ENCODE data around the gene SDE2. TPM values are rescaled to one million over a fixed set of nuclear protein-coding genes. Genes with fewer than 3 reads are reported as not detected.
"Not testable (repeated sequence)": the region's sequence is repeated elsewhere in the genome, so short reads cannot be mapped to it uniquely, and the experiment has no call there.

SDE2 gene
- polyA plus RNA-seq, 1 donor from 2014 or later, result 18.6 TPM

GRCh38 chr1:226009650-226010044 is 10.5 kb upstream of the SDE2 start:
- Histone ChIP-seq H4K20me1 (ENCODE audit: insufficient read depth) (no peaks in the 10 kb centered on the region), H3K36me3 (ENCODE audit: insufficient read depth, low read length) (no peaks in the 10 kb centered on the region), H3K27ac (ENCODE audit: low read length) (no peak overlapping the region), H3K79me2 (replicated peaks; ENCODE audit: insufficient read depth, low read length) (no peaks in the 10 kb centered on the region), H3K27me3 (ENCODE audit: insufficient read depth, low read depth, low read length) (no peaks in the 10 kb centered on the region), H3K9me3 (ENCODE audit: low read length) (no peaks in the 10 kb centered on the region), H3K4me3 (ENCODE audit: low read length) (no peak overlapping the region), H3F3A (ENCODE audit: insufficient read depth, low read length, poor library complexity, severe bottlenecking) (no peaks in the 10 kb centered on the region), H2AFZ (ENCODE audit: low read depth, low read length) (no peak overlapping the region), H3K9ac (ENCODE audit: low read length) (no peak overlapping the region), H3K9me2 (ENCODE audit: insufficient read depth, low read length) (no peaks in the 10 kb centered on the region), H3K4me2 (ENCODE audit: low read length) (no peak overlapping the region)
- TF ChIP-seq TAF1 (IDR thresholded peaks at IDR 0.05; ENCODE audit: low read depth) (no peak), MXI1 (conservative IDR thresholded peaks at IDR 0.05; ENCODE audit: poor library complexity, severe bottlenecking) (no peak), RAD21 (conservative IDR thresholded peaks at IDR 0.05) (no peak), POLR2AphosphoS5 (IDR thresholded peaks at IDR 0.05) (no peak), SMC3 (conservative IDR thresholded peaks at IDR 0.05; ENCODE audit: poor library complexity) (no peak), CTCF (IDR thresholded peaks at IDR 0.05; ENCODE audit: poor library complexity, severe bottlenecking) (no peak), EZH2 (IDR thresholded peaks at IDR 0.05; ENCODE audit: borderline replicate concordance, insufficient read depth, low read length, poor library complexity, severe bottlenecking) (no peak), EP300 (conservative IDR thresholded peaks at IDR 0.05; ENCODE audit: poor library complexity, severe bottlenecking) (no peak)
- TF ChIP-seq, protein P1, sequence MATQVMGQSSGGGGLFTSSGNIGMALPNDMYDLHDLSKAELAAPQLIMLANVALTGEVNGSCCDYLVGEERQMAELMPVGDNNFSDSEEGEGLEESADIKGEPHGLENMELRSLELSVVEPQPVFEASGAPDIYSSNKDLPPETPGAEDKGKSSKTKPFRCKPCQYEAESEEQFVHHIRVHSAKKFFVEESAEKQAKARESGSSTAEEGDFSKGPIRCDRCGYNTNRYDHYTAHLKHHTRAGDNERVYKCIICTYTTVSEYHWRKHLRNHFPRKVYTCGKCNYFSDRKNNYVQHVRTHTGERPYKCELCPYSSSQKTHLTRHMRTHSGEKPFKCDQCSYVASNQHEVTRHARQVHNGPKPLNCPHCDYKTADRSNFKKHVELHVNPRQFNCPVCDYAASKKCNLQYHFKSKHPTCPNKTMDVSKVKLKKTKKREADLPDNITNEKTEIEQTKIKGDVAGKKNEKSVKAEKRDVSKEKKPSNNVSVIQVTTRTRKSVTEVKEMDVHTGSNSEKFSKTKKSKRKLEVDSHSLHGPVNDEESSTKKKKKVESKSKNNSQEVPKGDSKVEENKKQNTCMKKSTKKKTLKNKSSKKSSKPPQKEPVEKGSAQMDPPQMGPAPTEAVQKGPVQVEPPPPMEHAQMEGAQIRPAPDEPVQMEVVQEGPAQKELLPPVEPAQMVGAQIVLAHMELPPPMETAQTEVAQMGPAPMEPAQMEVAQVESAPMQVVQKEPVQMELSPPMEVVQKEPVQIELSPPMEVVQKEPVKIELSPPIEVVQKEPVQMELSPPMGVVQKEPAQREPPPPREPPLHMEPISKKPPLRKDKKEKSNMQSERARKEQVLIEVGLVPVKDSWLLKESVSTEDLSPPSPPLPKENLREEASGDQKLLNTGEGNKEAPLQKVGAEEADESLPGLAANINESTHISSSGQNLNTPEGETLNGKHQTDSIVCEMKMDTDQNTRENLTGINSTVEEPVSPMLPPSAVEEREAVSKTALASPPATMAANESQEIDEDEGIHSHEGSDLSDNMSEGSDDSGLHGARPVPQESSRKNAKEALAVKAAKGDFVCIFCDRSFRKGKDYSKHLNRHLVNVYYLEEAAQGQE (IDR thresholded peaks at IDR 0.05; ENCODE audit: borderline replicate concordance), result no peak

GRCh38 chr1:226007126-226007892 is 8.2 kb upstream of the SDE2 start:
- H3K4me3 ChIP-seq (ENCODE audit: low read length); H3K27ac ChIP-seq (ENCODE audit: low read length); H3K9me3 ChIP-seq (ENCODE audit: low read length); H3F3A ChIP-seq (ENCODE audit: insufficient read depth, low read length, poor library complexity, severe bottlenecking); H3K4me2 ChIP-seq (ENCODE audit: low read length); H4K20me1 ChIP-seq (ENCODE audit: insufficient read depth); H3K9me2 ChIP-seq (ENCODE audit: insufficient read depth, low read length); H3K27me3 ChIP-seq (ENCODE audit: insufficient read depth, low read depth, low read length); H2AFZ ChIP-seq (ENCODE audit: low read depth, low read length); H3K9ac ChIP-seq (ENCODE audit: low read length); H3K36me3 ChIP-seq (ENCODE audit: insufficient read depth, low read length); H3K79me2 ChIP-seq (replicated peaks; ENCODE audit: insufficient read depth, low read length): not testable (repeated sequence)
